K562 (cell line): Measurements from ENCODE around the gene RNF31. TPM values are rescaled to one million over a fixed set of nuclear protein-coding genes. Genes with fewer than 3 reads are reported as not detected.

Experiments
- DNMT1 ChIP-seq: fragments of 450-650 bp; IDR thresholded peaks from 2 replicates; pipeline ENCODE4 v1.6.1; 2016; ENCODE audit warnings: antibody characterized with exemption, mild to moderate bottlenecking
- E4F1 ChIP-seq: fragments of 250-450 bp; sonication (Bioruptor Pico); IDR thresholded peaks from 2 replicates; pipeline ENCODE4 v1.5.0; 2021; ENCODE audit warnings: mild to moderate bottlenecking, borderline replicate concordance
- FOXJ2 ChIP-seq: fragments of 200-800 bp; sonication (Bioruptor generic); IDR thresholded peaks from 2 replicates; pipeline ENCODE4 v1.6.1; 2016; ENCODE audit warnings: missing genetic modification characterization, missing compliant biosample characterization
- FOXP1 ChIP-seq: sonication (generic); formaldehyde crosslinking; IDR thresholded peaks from 2 replicates; pipeline ENCODE4 v1.8.0; 2022; ENCODE audit warnings: mild to moderate bottlenecking, missing genetic modification reagents
- HDAC8 ChIP-seq: fragments of 450-650 bp; IDR thresholded peaks from 2 replicates; pipeline ENCODE4 v1.6.1; 2016; ENCODE audit warnings: mild to moderate bottlenecking, missing genetic modification characterization, moderate library complexity, missing compliant biosample characterization
- KLF1 ChIP-seq: fragments of 450-650 bp; IDR thresholded peaks from 2 replicates; pipeline ENCODE4 v1.6.1; 2016; ENCODE audit warnings: missing genetic modification characterization, missing compliant biosample characterization
- NR1H2 ChIP-seq: sonication (generic); formaldehyde crosslinking; IDR thresholded peaks from 2 replicates; pipeline ENCODE4 v1.4.0; 2020; ENCODE audit warnings: mild to moderate bottlenecking, missing genetic modification reagents
- NRF1 ChIP-seq, 2 experiments: fragments of 450-650 bp; IDR thresholded peaks in 1 of 2; conservative IDR thresholded peaks in 1 of 2; 2 replicates each; pipeline ENCODE4 v1.6.1; 2014; ENCODE audit warnings: mild to moderate bottlenecking in 2 of 2
- TEAD2 ChIP-seq: fragments of 450-650 bp; IDR thresholded peaks from 2 replicates; pipeline ENCODE4 v1.6.1; 2016; ENCODE audit warnings: missing genetic modification characterization, control low read depth, missing compliant biosample characterization
- ZBTB40 ChIP-seq, 2 experiments: fragments of 450-650 bp in 1 of 2; sonication (generic) in 1 of 2; formaldehyde crosslinking in 1 of 2; IDR thresholded peaks; 2 replicates each; pipeline versions ENCODE4 v1.7.1 to v1.9.0; 2016 to 2022; ENCODE audit warnings: inconsistent platforms in 1 of 2, mild to moderate bottlenecking in 1 of 2, missing genetic modification reagents in 1 of 2
- ZNF133 ChIP-seq: fragments of 250-450 bp; sonication (Bioruptor Pico); IDR thresholded peaks from 2 replicates; pipeline ENCODE4 v1.4.0; 2020; ENCODE audit warnings: mild to moderate bottlenecking
- ZNF174 ChIP-seq: fragments of 250-450 bp; sonication (Bioruptor Pico); IDR thresholded peaks from 2 replicates; pipeline ENCODE4 v1.4.0; 2020; ENCODE audit warnings: mild to moderate bottlenecking
- ZNF311 ChIP-seq: fragments of 250-450 bp; sonication (Bioruptor Pico); IDR thresholded peaks from 2 replicates; pipeline ENCODE4 v1.4.0; 2020; ENCODE audit warnings: mild to moderate bottlenecking, moderate library complexity
- ZNF780A ChIP-seq: fragments of 250-450 bp; sonication (Bioruptor Pico); IDR thresholded peaks from 2 replicates; pipeline ENCODE4 v1.5.0; 2021; ENCODE audit warnings: mild to moderate bottlenecking
- polyA plus RNA-seq, 8 experiments: library from polyadenylated mRNA; depleted of rRNA in 4 of 8; stranded (reverse) in 5 of 8; unstranded in 3 of 8; fragments of >200 nt; fragmentation: Nextera tagmentation in 2 of 8; fragmentation: Illumina TruSeq in 1 of 8; extraction: Ambion mirVana in 2 of 8; extraction: Trizol in 1 of 8; gene quantifications; 2 replicates each; pipeline versions ENCODE4 v1.2.1 to v1.2.3, GENCODE V29; 2011 to 2014; ENCODE audit warnings: inconsistent platforms in 1 of 8, missing spikeins in 1 of 8
- total RNA-seq, 7 experiments: library from RNA; depleted of rRNA in 6 of 7; stranded (reverse); fragments of >200 nt in 6 of 7; fragmentation: Illumina TruSeq in 2 of 7; extraction: Trizol in 2 of 7; gene quantifications; 2 replicates each; pipeline versions ENCODE4 v1.2.1 to v1.2.3, GENCODE V29; 2011 to 2021; ENCODE audit warnings: low replicate concordance in 1 of 7
- TF ChIP-seq, protein P1 (sequence below), 2 experiments: fragments of 250-450 bp in 1 of 2; fragments of 450-650 bp in 1 of 2; sonication (Bioruptor Pico) in 1 of 2; IDR thresholded peaks; 2 replicates each; pipeline versions ENCODE4 v1.6.1 to v1.8.0; 2016 to 2021; ENCODE audit warnings: mild to moderate bottlenecking in 2 of 2, moderate library complexity in 2 of 2, missing compliant biosample characterization in 1 of 2, missing genetic modification characterization in 1 of 2

RNF31 gene
- total and polyA plus RNA-seq, 9 of the 15 experiments (the other 6 are each of a cell fraction or from before 2014, with no cell fraction given) = 3.1 to 47.6 (median 19.1) TPM

DNA sequence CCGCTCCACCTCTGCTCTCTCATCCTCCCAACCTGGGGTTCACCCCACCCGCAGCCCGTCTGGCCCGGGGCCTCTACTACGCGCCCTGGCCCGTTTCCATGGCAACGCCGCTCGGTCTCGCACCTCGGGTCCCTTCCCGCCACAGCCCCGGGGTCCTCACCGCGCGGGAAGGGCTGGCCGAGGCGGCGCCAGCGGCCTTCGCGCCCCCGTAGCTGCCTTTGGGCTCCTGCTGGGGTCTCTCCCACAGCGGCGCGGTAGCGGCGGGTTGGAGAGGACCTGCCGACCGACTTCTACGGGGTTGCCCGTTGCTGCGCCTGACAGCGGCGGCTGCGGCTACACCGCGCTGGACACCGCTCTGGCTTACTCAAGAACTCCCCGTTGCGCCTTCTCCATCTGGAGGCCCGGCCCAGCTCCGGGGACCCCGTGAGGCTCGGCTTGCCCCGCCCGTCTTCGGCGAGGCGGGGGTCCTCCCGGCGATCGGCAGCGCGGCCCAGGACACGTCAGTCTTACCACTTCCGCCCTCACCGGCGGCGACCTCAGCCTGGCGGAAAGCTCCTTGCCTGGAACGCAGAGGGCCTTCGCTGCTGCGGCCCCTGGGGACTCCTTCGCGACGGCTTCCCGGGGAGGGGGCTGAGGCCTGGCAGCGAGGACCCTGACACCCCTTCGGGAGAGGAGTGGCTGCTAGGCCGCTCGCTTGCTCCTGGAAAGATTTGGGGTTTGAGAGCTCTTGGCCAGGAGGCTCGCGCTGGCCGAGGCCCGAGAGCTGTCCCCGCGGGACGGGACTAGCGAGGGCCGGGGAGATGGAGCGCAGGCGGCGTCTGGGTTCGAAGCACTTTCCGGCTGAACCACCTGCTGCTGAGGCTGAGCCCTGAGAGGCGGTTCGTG, 48.1 kb downstream of the RNF31 start, which contains the start of gene TM9SF1 (continued):
- TF ChIP-seq, protein P1, sequence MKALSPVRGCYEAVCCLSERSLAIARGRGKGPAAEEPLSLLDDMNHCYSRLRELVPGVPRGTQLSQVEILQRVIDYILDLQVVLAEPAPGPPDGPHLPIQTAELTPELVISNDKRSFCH (CRISPR knock-in tag; IDR thresholded peaks at IDR 0.05) = no peak
- TF ChIP-seq, protein P1 (tag; IDR thresholded peaks at IDR 0.05) = no peak
- TF ChIP-seq E4F1 (CRISPR knock-in tag) (no peak), ZNF174 (CRISPR knock-in tag) (no peak), NR1H2 (CRISPR knock-in tag) (no peak), ZNF133 (CRISPR knock-in tag) (no peak), ZNF780A (CRISPR knock-in tag) (no peak), FOXP1 (CRISPR knock-in tag) (no peak), FOXJ2 (tag) (no peak), KLF1 (tag) (peak; percentile 61), ZBTB40 (IDR thresholded peaks at IDR 0.05) (peak; percentile 92), ZBTB40 (CRISPR knock-in tag; IDR thresholded peaks at IDR 0.05) (no peak), NRF1 (conservative IDR thresholded peaks at IDR 0.05 in 1 of 2, IDR thresholded peaks at IDR 0.05 in 1 of 2) (peak; percentile 39 to 49; a peak in 2 of 4 replicates), HDAC8 (tag) (no peak), DNMT1 (no peak), TEAD2 (no peak), ZNF311 (CRISPR knock-in tag) (no peak)
